HepG2 (cell line): ENCODE data around the gene LAMTOR2. TPM values are rescaled to one million over a fixed set of nuclear protein-coding genes. Genes with fewer than 3 reads are reported as not detected.
A peak's percentile ranks its signal among the peaks of the same experiment; 100 is the strongest.

ENCODE experiments used
- CREM ChIP-seq, 2 experiments: sonication (generic) in 1 of 2; formaldehyde crosslinking in 1 of 2; IDR thresholded peaks; 2 replicates each; pipeline versions ENCODE4 v1.4.0 to v1.6.1; 2016 to 2020; ENCODE audit warnings: antibody characterized with exemption in 1 of 2, mild to moderate bottlenecking in 1 of 2, missing genetic modification reagents in 1 of 2
- LRRFIP1 ChIP-seq: sonication (generic); formaldehyde crosslinking; conservative IDR thresholded peaks from 2 replicates; pipeline ENCODE4 v1.4.0; 2020; ENCODE audit warnings: missing genetic modification reagents
- NR2F2 ChIP-seq: IDR thresholded peaks from 2 replicates; pipeline ENCODE4 v1.6.1; 2012; ENCODE audit warnings: low read depth, inconsistent platforms, borderline replicate concordance
- RAD21 ChIP-seq: fragments of 450-650 bp; formaldehyde crosslinking; IDR thresholded peaks from 2 replicates; pipeline ENCODE4 v1.5.0; 2020; ENCODE audit warnings: mild to moderate bottlenecking
- SP1 ChIP-seq, 2 experiments: fragments of 450-650 bp in 1 of 2; sonication (generic) in 1 of 2; formaldehyde crosslinking in 1 of 2; IDR thresholded peaks; 2 replicates each; pipeline versions ENCODE4 v1.4.0 to v1.6.1; 2016 to 2020; ENCODE audit warnings: missing genetic modification reagents in 1 of 2
- TARDBP ChIP-seq: sonication (generic); formaldehyde crosslinking; IDR thresholded peaks from 2 replicates; pipeline ENCODE4 v1.8.0; 2022; ENCODE audit warnings: mild to moderate bottlenecking, missing genetic modification reagents
- ZBTB20 ChIP-seq: sonication (generic); formaldehyde crosslinking; IDR thresholded peaks from 2 replicates; pipeline ENCODE4 v1.8.1; 2023; ENCODE audit warnings: missing genetic modification reagents, low read depth, mild to moderate bottlenecking, borderline replicate concordance
- ZFY ChIP-seq: sonication (generic); formaldehyde crosslinking; IDR thresholded peaks from 2 replicates; pipeline ENCODE4 v1.4.0; 2020; ENCODE audit warnings: missing genetic modification reagents
- ZNF318 ChIP-seq: sonication (generic); formaldehyde crosslinking; IDR thresholded peaks from 2 replicates; pipeline ENCODE4 v1.4.0; 2020; ENCODE audit warnings: mild to moderate bottlenecking, missing genetic modification reagents
- polyA plus RNA-seq, 8 experiments: library from polyadenylated mRNA; depleted of rRNA in 3 of 8; stranded (reverse) in 7 of 8; unstranded in 1 of 8; fragments of >200 nt; fragmentation: Illumina TruSeq in 4 of 8; extraction: Trizol in 4 of 8; gene quantifications; 2 replicates each; pipeline versions ENCODE4 v1.2.1 to v1.2.3, GENCODE V29; 2011 to 2016; ENCODE audit warnings: low read depth in 4 of 8, missing spikeins in 1 of 8, mixed read lengths in 1 of 8; ENCODE audit not compliant: insufficient read depth in 1 of 8
- total RNA-seq, 5 experiments: library from RNA; depleted of rRNA; stranded (reverse); fragments of >200 nt; fragmentation: Illumina TruSeq; extraction: Trizol; gene quantifications; 2 replicates each; pipeline ENCODE4 v1.2.3, GENCODE V29; 2016; ENCODE audit warnings: low read depth in 1 of 5
- TF ChIP-seq, protein P1 (sequence below): sonication (generic); formaldehyde crosslinking; IDR thresholded peaks from 2 replicates; pipeline ENCODE4 v1.4.0; 2020; ENCODE audit warnings: missing genetic modification reagents, borderline replicate concordance
- TF ChIP-seq, protein P2 (sequence below): sonication (generic); formaldehyde crosslinking; conservative IDR thresholded peaks from 2 replicates; pipeline ENCODE4 v1.8.1; 2023; ENCODE audit warnings: missing genetic modification reagents

LAMTOR2 gene
- total and polyA plus RNA-seq, 2 of the 13 experiments (the other 11 are each of a cell fraction or from before 2014, with no cell fraction given), result 36.5 to 66.4 TPM

- no peak for TF ChIP-seq ZNF318 (CRISPR knock-in tag)
- TF ChIP-seq SP1 (IDR thresholded peaks at IDR 0.05), result no peak
- no peak for TF ChIP-seq SP1 (CRISPR knock-in tag; IDR thresholded peaks at IDR 0.05)
- TF ChIP-seq CREM (IDR thresholded peaks at IDR 0.05), result no peak
- no peak for TF ChIP-seq CREM (CRISPR knock-in tag; IDR thresholded peaks at IDR 0.05)
- no peak for TF ChIP-seq TARDBP (CRISPR knock-in tag)
- TF ChIP-seq, protein P1, sequence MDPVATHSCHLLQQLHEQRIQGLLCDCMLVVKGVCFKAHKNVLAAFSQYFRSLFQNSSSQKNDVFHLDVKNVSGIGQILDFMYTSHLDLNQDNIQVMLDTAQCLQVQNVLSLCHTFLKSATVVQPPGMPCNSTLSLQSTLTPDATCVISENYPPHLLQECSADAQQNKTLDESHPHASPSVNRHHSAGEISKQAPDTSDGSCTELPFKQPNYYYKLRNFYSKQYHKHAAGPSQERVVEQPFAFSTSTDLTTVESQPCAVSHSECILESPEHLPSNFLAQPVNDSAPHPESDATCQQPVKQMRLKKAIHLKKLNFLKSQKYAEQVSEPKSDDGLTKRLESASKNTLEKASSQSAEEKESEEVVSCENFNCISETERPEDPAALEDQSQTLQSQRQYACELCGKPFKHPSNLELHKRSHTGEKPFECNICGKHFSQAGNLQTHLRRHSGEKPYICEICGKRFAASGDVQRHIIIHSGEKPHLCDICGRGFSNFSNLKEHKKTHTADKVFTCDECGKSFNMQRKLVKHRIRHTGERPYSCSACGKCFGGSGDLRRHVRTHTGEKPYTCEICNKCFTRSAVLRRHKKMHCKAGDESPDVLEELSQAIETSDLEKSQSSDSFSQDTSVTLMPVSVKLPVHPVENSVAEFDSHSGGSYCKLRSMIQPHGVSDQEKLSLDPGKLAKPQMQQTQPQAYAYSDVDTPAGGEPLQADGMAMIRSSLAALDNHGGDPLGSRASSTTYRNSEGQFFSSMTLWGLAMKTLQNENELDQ (CRISPR knock-in tag), result no peak
- TF ChIP-seq ZBTB20 (CRISPR knock-in tag), result no peak
- no peak for TF ChIP-seq RAD21 (CRISPR knock-in tag)
- TF ChIP-seq NR2F2, result no peak
- TF ChIP-seq, protein P2, sequence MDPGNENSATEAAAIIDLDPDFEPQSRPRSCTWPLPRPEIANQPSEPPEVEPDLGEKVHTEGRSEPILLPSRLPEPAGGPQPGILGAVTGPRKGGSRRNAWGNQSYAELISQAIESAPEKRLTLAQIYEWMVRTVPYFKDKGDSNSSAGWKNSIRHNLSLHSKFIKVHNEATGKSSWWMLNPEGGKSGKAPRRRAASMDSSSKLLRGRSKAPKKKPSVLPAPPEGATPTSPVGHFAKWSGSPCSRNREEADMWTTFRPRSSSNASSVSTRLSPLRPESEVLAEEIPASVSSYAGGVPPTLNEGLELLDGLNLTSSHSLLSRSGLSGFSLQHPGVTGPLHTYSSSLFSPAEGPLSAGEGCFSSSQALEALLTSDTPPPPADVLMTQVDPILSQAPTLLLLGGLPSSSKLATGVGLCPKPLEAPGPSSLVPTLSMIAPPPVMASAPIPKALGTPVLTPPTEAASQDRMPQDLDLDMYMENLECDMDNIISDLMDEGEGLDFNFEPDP (CRISPR knock-in tag), result no peak
- no peak for TF ChIP-seq LRRFIP1 (CRISPR knock-in tag)
- 0 out of 2 replicates have a peak, but pooled peaks have one; percentile 8 for TF ChIP-seq ZFY
Measured at GRCh38 chr1:156104861-156105832, 50.6 kb downstream of the LAMTOR2 start (continued).
